ENCODE data around the gene BIRC6. TPM values are rescaled to one million over a fixed set of nuclear protein-coding genes. Genes with fewer than 3 reads are reported as not detected.

The BIRC6 gene
- total and polyA plus RNA-seq, 2 of the 8 experiments (the other 6 are each of a cell fraction or from before 2014, with no cell fraction given), result 32.5 to 69.5 TPM

- TF ChIP-seq USF2 (IDR thresholded peaks at IDR 0.05; ENCODE audit: low read length) (no peak), CHD1 (IDR thresholded peaks at IDR 0.05; ENCODE audit: low read depth, low read length) (no peak), CTCF (IDR thresholded peaks at IDR 0.05; ENCODE audit: control extremely low read depth in 1 of 3, insufficient read depth in 1 of 3, low read depth in 1 of 3, low read length in 3 of 3) (no peak), POU5F1 (IDR thresholded peaks at IDR 0.05; ENCODE audit: low read depth, low read length) (no peak), SIRT6 (IDR thresholded peaks at IDR 0.05; ENCODE audit: low read length) (no peak), ZNF274 (IDR thresholded peaks at IDR 0.05; ENCODE audit: borderline replicate concordance, extremely low read depth, low read length) (no peak), JUND (IDR thresholded peaks at IDR 0.05; ENCODE audit: low read length) (no peak), YY1 (IDR thresholded peaks at IDR 0.05; ENCODE audit: low read depth, low read length) (no peak)
These were observed 691 bp downstream of the BIRC6 start (continued) for GRCh38 chr2:32357318-32358110.

Data from H1 (cell line).